Erythroblast (primary cell): ENCODE results near the gene LBX2.
A peak's percentile ranks its signal among the peaks of the same experiment; 100 is the strongest.

Experiments
- DNase-seq, 2 experiments: peaks; one replicate each; lab custom pipeline; 2025; lab: John Stamatoyannopoulos, UW
- GATA1 ChIP-seq: IDR thresholded peaks from 2 replicates; pipeline ENCODE4 v1.6.1; 2011; ENCODE audit warnings: low read depth, mild to moderate bottlenecking, control low read depth, low read length, moderate library complexity
- POLR2A ChIP-seq: IDR thresholded peaks from 2 replicates; pipeline ENCODE4 v1.6.1; 2011; ENCODE audit warnings: mild to moderate bottlenecking, low read length

The LBX2 gene

DNA sequence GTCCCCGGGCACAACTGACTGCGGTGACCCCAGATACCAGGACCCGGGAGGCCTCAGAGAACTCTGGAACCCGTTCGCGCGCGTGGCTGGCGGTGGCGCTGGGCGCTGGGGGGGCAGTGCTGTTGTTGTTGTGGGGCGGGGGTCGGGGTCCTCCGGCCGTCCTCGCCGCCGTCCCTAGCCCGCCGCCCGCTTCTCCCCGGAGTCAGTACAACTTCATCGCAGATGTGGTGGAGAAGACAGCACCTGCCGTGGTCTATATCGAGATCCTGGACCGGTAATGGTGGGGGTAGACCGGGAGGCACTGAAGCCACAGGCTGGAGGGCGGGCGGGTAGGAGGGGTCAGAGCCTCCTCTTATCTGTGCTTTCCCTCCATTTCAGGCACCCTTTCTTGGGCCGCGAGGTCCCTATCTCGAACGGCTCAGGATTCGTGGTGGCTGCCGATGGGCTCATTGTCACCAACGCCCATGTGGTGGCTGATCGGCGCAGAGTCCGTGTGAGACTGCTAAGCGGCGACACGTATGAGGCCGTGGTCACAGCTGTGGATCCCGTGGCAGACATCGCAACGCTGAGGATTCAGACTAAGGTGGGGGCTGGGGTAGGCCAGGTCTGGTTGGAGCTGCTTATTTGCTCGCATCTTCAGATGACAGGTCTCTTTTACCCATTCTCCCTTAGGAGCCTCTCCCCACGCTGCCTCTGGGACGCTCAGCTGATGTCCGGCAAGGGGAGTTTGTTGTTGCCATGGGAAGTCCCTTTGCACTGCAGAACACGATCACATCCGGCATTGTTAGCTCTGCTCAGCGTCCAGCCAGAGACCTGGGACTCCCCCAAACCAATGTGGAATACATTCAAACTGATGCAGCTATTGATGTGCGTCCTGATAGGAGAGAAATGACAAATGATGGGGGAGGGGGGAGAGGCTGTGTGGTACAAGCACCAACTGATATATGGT lies 31.1 kb upstream of the LBX2 start:
- TF ChIP-seq GATA1 (peak; percentile 63), POLR2A (peak; percentile 89)
- DNase-seq, result peak; percentile 97 to 99

DNA sequence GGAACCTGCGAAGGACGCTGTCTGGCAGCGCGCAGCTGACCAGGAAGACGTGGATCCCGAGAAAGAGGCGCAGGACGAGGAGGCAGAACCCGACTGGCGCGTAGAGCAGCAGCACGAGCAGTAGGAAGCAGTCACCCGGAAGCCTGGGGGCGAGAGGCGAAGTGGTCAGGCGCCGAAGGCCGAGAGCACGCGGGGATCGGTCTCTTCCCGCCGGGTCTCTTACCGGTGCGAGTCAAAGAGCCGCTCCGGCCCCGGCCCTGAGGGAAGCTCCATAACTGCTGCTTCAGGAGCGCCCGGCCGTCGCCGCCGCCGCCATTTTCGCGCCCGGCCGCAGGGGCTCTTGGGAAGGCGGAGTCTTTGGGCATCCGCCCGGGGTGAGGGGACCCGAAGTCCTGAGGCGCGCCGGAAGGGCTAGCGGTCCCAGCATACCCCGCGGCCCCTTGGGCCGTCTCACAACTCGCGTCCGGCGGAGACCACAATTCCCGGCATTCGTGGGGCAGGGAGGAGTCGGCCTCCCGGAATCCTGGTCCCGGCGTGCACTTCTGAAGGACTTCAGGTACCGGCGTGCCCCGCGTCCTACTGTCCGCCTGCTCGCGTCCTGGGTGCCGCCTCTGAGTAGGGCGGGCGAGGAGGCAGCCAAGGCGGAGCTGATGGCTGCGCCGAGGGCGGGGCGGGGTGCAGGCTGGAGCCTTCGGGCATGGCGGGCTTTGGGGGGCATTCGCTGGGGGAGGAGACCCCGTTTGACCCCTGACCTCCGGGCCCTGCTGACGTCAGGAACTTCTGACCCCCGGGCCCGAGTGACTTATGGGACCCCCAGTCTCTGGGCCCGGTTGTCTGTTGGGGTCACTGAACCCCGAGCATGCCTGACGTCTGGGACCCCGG lies 30.2 kb upstream of the LBX2 start, which contains the start of the genes AUP1 and HTRA2:
TSS of gene AUP1 (minus strand) at position 350 of the 882 bp plus-strand sequence. CDS start at position 273, 77 bp downstream.
TSS of gene HTRA2 (plus strand) at position 577 of the 882 bp plus-strand sequence. CDS start at position 651, 74 bp downstream.
- TF ChIP-seq GATA1 (no peak), POLR2A (peak; percentile 95)

GRCh38 chr2:74528600-74529356 lies 29.4 kb upstream of the LBX2 start:
- TF ChIP-seq GATA1, result no peak
- no peak for TF ChIP-seq POLR2A
- DNase-seq, result no peak

More for the DNA sequence above, 30.2 kb upstream of the LBX2 start, which contains the start of the genes AUP1 and HTRA2:
- peak; percentile 98 to 99 for DNase-seq

GRCh38 chr2:74527741-74528140 lies 28.3 kb upstream of the LBX2 start:
- TF ChIP-seq GATA1 (no peak), POLR2A (no peak)
- DNase-seq, result no peak

GRCh38 chr2:74526649-74527230 lies 27.3 kb upstream of the LBX2 start:
- no peak for DNase-seq
- TF ChIP-seq POLR2A (no peak), GATA1 (no peak)

DNA sequence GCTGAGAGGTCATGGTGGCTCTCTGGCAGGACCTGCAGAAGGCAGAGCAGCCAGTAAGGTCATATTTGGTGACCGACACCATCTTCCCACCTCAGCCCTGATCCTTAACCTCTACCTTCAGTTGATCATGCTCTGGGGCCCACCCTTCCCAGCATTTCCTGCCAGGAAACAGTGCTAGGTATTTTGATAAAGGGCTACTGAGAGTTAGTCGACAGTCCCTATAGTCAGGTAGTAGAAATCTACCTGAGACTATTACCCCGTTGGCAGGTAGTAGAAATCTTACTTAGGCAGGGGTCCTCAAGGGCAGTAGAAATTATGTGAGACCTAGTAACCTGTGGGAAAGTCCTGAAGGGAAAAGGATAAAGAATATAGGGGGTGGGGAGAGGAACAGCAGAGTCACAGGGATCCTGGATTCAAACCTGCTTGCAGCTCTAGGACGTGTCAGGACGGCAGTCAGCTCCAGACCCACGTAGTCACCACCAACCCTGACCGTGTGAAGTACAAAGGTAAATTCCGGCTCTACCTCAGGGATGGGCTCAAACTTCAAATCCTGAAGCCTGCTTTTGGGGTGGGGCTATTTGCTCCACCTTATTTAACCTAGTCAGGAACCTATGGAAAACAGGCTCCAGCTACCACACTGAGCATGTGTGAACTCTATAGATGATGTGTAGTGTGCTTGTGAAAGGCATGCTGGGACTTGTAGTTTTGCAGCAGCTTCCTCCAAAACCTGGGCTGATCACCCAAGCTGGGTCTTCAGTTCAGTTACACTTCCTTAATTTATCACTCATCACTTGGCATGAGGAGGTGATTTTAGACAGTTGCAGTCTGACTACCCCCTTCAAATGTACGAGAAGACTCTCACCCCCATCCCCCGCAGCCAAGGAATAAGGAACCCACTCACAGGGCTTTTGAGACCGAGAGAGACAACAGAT lies 26.6 kb upstream of the LBX2 start, which contains the start of gene DQX1:
TSS of gene DQX1 (minus strand) at position 515 of the 932 bp plus-strand sequence. CDS start at position 13, 502 bp downstream.
- peak; percentile 55 to 58 for DNase-seq
- TF ChIP-seq GATA1, result no peak

GRCh38 chr2:74524955-74525716 lies 25.7 kb upstream of the LBX2 start:
- no peak for DNase-seq

GRCh38 chr2:74524005-74524404 lies 24.6 kb upstream of the LBX2 start:
- TF ChIP-seq POLR2A (no peak), GATA1 (no peak)
- DNase-seq, result no peak

More at GRCh38 chr2:74524955-74525716, 25.7 kb upstream of the LBX2 start:
- TF ChIP-seq GATA1, result no peak

DNA sequence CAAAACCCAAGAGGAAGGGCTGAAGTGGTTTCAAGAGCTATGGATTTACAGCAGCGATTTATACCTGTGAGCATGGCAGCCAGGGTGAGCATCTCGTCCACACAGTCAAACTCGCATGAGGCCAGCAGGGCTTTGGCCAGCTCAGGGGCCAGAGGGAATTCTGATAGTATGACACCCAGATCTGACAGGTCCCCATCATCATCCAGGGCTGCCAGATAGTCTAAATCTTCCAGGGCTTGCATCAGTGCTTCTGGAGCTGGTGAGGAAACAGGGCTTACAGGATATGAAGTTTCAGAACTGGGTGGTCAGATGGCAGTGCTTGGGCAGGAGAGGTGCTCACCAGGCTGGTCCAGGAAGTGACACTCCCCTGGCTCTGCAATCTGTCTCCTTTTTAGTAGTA lies 23.1 kb upstream of the LBX2 start:
- TF ChIP-seq POLR2A, result no peak
- no peak for DNase-seq

GRCh38 chr2:74516650-74517049 lies 17.2 kb upstream of the LBX2 start:
- DNase-seq, result no peak
- no peak for TF ChIP-seq POLR2A
- TF ChIP-seq GATA1, result no peak

DNA sequence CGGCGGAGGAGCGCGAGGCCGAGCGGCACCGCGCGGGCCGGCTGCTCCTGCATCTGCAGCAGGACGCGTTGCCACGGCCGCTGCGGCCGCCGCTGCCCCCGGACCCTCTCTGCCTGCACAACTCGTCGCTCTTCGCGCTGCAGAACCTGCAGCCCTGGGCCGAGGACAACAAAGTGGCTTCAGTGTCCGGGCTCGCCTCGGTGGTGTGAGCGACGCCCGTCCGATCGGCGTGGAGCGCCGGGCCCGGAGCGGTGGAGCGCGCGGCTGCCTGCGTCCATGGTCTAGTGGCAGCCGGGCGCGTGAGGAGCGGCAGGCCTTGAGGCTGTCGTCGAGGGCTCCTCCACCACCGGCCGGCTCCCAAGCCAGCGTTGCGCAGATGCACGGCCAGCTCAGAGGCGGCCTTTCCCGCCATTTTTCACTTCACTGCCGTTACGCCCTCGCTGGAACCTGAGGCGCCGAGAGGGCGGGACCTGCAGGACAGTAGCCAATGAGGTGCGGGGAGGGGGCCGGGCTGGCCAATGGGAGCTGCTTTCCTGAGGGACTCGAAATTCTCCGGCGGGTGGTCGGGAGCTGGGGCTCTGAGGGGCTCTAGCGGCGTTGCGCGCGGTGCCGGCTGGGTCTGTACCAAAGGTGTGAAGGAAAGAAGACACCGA lies 16.7 kb upstream of the LBX2 start:
- no peak for TF ChIP-seq GATA1
- TF ChIP-seq POLR2A, result no peak
- DNase-seq, result peak; percentile 85 to 86
